Heart left ventricle (tissue), 13 donors: Measurements from ENCODE around the gene KLHL6.

Source experiments
- POLR2A ChIP-seq, 2 donors: fragments of 450-650 bp; IDR thresholded peaks; one replicate each; pipeline ENCODE4 v1.6.1; 2017; ENCODE audit warnings: antibody characterized with exemption in 2 of 2, mild to moderate bottlenecking in 2 of 2, moderate library complexity in 2 of 2
- TF ChIP-seq, protein P1 (sequence below), 12 donors: fragments of 200-600 bp; sonication (generic) in 4 of 12; IDR thresholded peaks; one replicate each; pipeline versions ENCODE4 v1.5.0 to v1.8.0; 2018 to 2022; ENCODE audit warnings: antibody characterized with exemption in 12 of 12, mild to moderate bottlenecking in 5 of 12
- donor health status: ischemic (EF 13 %, LVEDD 7.1; RV severe dilation, severe dysfunction).
- donor health status: DM: no; HTN: yes; CAD: no.
- donor health status: DM: no; HTN: no; CAD: no.
- donor health status: ischemic (EF 25% LVEDD 6.9; RV normal size, moderate dysfunction).
- donor health status: ischemic (EF 25% LVEDD 5.7; RV mildly dilated, moderate dysfunction).
- donor health status: ischemic (EF 35%, LVEDD 5.7; RV mildly dilated, moderate dysfunction).
- donor health status: nonischemic (EF 11% LVEDD 7.7; RV severe dilation, severe dysfunction).
- donor health status: DM: yes; HTN: yes; CAD: no.
- donor health status: PGD.
- donor health status: ischemic (EF 29% LVEDD 5.4; RV normal size, mild dysfunction).
- donor health status: nonischemic (EF 23%, LVEDD 6.1; RV moderate dilation, normal function).

DNA sequence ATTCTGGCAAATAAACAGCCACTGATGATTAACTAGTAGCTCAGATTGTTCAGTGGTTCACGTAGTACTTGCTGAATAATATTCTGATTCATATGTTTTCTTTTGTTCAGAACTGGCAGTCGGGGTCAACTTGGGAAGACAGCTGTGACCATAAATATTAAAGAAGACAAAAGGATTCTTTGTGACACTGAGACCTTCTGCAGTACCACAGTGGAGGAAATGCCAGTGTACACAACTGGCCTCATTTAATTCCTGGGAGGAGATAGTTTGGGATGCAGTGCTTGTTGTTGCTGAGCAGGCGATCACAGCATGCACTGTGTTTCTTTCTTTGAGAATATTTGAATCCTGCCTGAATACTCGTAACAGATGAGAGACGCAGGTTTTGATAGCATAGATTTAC, 100.4 kb downstream of the KLHL6 start:
- TF ChIP-seq, protein P1, sequence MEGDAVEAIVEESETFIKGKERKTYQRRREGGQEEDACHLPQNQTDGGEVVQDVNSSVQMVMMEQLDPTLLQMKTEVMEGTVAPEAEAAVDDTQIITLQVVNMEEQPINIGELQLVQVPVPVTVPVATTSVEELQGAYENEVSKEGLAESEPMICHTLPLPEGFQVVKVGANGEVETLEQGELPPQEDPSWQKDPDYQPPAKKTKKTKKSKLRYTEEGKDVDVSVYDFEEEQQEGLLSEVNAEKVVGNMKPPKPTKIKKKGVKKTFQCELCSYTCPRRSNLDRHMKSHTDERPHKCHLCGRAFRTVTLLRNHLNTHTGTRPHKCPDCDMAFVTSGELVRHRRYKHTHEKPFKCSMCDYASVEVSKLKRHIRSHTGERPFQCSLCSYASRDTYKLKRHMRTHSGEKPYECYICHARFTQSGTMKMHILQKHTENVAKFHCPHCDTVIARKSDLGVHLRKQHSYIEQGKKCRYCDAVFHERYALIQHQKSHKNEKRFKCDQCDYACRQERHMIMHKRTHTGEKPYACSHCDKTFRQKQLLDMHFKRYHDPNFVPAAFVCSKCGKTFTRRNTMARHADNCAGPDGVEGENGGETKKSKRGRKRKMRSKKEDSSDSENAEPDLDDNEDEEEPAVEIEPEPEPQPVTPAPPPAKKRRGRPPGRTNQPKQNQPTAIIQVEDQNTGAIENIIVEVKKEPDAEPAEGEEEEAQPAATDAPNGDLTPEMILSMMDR (IDR thresholded peaks at IDR 0.05), result no peak
- TF ChIP-seq POLR2A (IDR thresholded peaks at IDR 0.05), result no peak
